Naive thymus-derived CD4-positive, alpha-beta T cell (primary cell): ENCODE results near the gene BLACAT1. TPM values are rescaled to one million over a fixed set of nuclear protein-coding genes. Genes with fewer than 3 reads are reported as not detected.

Experiments
- ATAC-seq: fragments of 150-1000 bp; cut with Tn5 transposase; 2 replicates; pipeline ENCODE4 v1.10.0; 2021; ENCODE audit warnings: mild to moderate bottlenecking, moderate library complexity
- CTCF ChIA-PET: fragments of 350-600 bp; sonication (Branson Sonifier 250); formaldehyde crosslinking; loops from one replicate; lab custom pipeline; 2021; ENCODE audit warnings: antibody characterized with exemption; lab: Charles Lee
- POLR2A ChIA-PET: fragments of 350-600 bp; sonication (Branson Sonifier 250); formaldehyde crosslinking; loops from one replicate; lab custom pipeline; 2021; ENCODE audit warnings: antibody characterized with exemption, inconsistent platforms; lab: Charles Lee
- DNase-seq, 9 donors: peaks; one replicate each; pipeline versions ENCODE4 v3.0.0 to v3.0.0-alpha.2; 2020 to 2022; ENCODE audit warnings: mixed read lengths in 1 of 9
- H3K27ac ChIP-seq: one replicate; pipeline ENCODE4 v1.7.0; 2013; ENCODE audit warnings: mild to moderate bottlenecking, low read depth, low read length, moderate library complexity
- H3K27me3 ChIP-seq, 2 donors: one replicate each; pipeline ENCODE4 v1.7.0; 2013; ENCODE audit warnings: low read length in 2 of 2, mild to moderate bottlenecking in 2 of 2, moderate library complexity in 2 of 2; ENCODE audit not compliant: control insufficient read depth in 2 of 2, insufficient read depth in 2 of 2
- H3K36me3 ChIP-seq, 3 experiments: 1 replicate in 2 of 3; 2 replicates in 1 of 3; pipeline ENCODE4 v1.7.0; 2013; ENCODE audit warnings: low read length in 3 of 3, mild to moderate bottlenecking in 3 of 3, moderate library complexity in 1 of 3; ENCODE audit not compliant: insufficient read depth in 3 of 3, control insufficient read depth in 2 of 3
- H3K4me1 ChIP-seq, 2 donors: one replicate each; pipeline ENCODE4 v1.7.0; 2013; ENCODE audit warnings: low read length in 2 of 2, mild to moderate bottlenecking in 2 of 2, moderate library complexity in 1 of 2; ENCODE audit not compliant: control insufficient read depth in 2 of 2, insufficient read depth in 2 of 2
- H3K4me3 ChIP-seq: 2 replicates; pipeline ENCODE4 v1.7.0; 2013; ENCODE audit warnings: mild to moderate bottlenecking, low read length
- H3K9me3 ChIP-seq, 3 experiments: 1 replicate in 2 of 3; 2 replicates in 1 of 3; pipeline ENCODE4 v1.7.0; 2013; ENCODE audit warnings: low read length in 3 of 3; ENCODE audit not compliant: control insufficient read depth in 2 of 3
- H3K27ac Mint-ChIP-seq, 9 donors: one replicate each; pipeline ENCODE4 v1.8.0; 2020 to 2022; ENCODE audit warnings: mixed read lengths in 9 of 9, mild to moderate bottlenecking in 8 of 9, moderate library complexity in 5 of 9, inconsistent platforms in 2 of 9
- H3K27me3 Mint-ChIP-seq, 5 donors: one replicate each; pipeline ENCODE4 v1.8.0; 2021 to 2022; ENCODE audit warnings: mixed read lengths in 5 of 5, mild to moderate bottlenecking in 1 of 5
- H3K36me3 Mint-ChIP-seq, 5 donors: one replicate each; pipeline ENCODE4 v1.8.0; 2020 to 2022; ENCODE audit warnings: mixed read lengths in 5 of 5, mild to moderate bottlenecking in 3 of 5, inconsistent platforms in 1 of 5
- H3K4me1 Mint-ChIP-seq, 7 donors: one replicate each; pipeline ENCODE4 v1.8.0; 2020 to 2022; ENCODE audit warnings: mixed read lengths in 7 of 7, mild to moderate bottlenecking in 3 of 7, inconsistent platforms in 1 of 7
- H3K4me3 Mint-ChIP-seq, 10 donors: one replicate each; pipeline ENCODE4 v1.8.0; 2020 to 2022; ENCODE audit warnings: mild to moderate bottlenecking in 10 of 10, mixed read lengths in 10 of 10, moderate library complexity in 6 of 10, inconsistent platforms in 2 of 10
- H3K9me3 Mint-ChIP-seq, 11 donors: one replicate each; pipeline ENCODE4 v1.8.0; 2020 to 2022; ENCODE audit warnings: mixed read lengths in 11 of 11, mild to moderate bottlenecking in 4 of 11, inconsistent platforms in 1 of 11, moderate library complexity in 1 of 11
- intact Hi-C, 2 donors: fragments of 100-400 bp; cut with micrococcal nuclease; formaldehyde crosslinking; loops; one replicate each; pipeline ENCODE4 v1.15.1; 2023
- polyA plus RNA-seq, 2 donors: library from polyadenylated mRNA; unstranded; fragments of 300-500 nt; fragmentation: Illumina TruSeq; gene quantifications; one replicate each; pipeline ENCODE4 v1.2.3, GENCODE V29; 2021
- total RNA-seq, 6 experiments: library from RNA in 5 of 6; stranded (reverse) in 5 of 6; gene quantifications; 1 replicate in 5 of 6; 2 replicates in 1 of 6; pipeline ENCODE4 v1.2.3 and lab custom pipeline; 2021 to 2026

Gene BLACAT1
- total and polyA plus RNA-seq, 7 experiments from 2014 or later: 0.12 to 0.44 (median 0.22) TPM; not detected in 2

GRCh38 chr1:205444300-205444930 is 11.4 kb downstream of the BLACAT1 start:
- Histone ChIP-seq H3K27me3 (no peaks in the 10 kb centered on the region), H3K4me1 (peaks cover 17 to 25% of the 10 kb centered on the region in 2 donors), H3K9me3 (no peaks in the 10 kb centered on the region), H3K36me3 (no peaks in the 10 kb centered on the region), H3K27ac (no peak overlapping the region), H3K4me3 (no peak overlapping the region)
- no peaks in the 10 kb centered on the region for H3K36me3 Mint-ChIP-seq
- DNase-seq (no peak), ATAC-seq (no peak)
- H3K4me1 Mint-ChIP-seq: peaks cover 18 to 27% (median 23%) of the 10 kb centered on the region in 7 donors
- H3K9me3 Mint-ChIP-seq: no peaks in the 10 kb centered on the region
- POLR2A ChIA-PET: interaction anchor here (0.7 kb wide), 1 partner anchor 8 kb away, joined by 3 read pairs; no protein-coding TSS in a partner anchor
- intact Hi-C loops: loop anchor here in 1 of 2 donors (5.0 kb wide), 2 partner anchors 43 to 92 kb away; no protein-coding TSS in a partner anchor
- H3K4me3 Mint-ChIP-seq: no peak overlapping the region
- peaks cover 0 to 11% (median 0%) of the 10 kb centered on the region in 5 donors for H3K27me3 Mint-ChIP-seq
- CTCF ChIA-PET: no interaction called here
- H3K27ac Mint-ChIP-seq: peak overlapping the region in 1 of 9 donors; percentile 36

GRCh38 chr1:205443585-205444299 is 12.1 kb downstream of the BLACAT1 start:
- DNase-seq (no peak), ATAC-seq (no peak)
- no peaks in the 10 kb centered on the region for H3K27me3 ChIP-seq
- no peak overlapping the region for H3K4me3 ChIP-seq
- CTCF ChIA-PET: no interaction called here
- H3K4me3 Mint-ChIP-seq: no peak overlapping the region
- H3K27ac Mint-ChIP-seq: no peak overlapping the region
- H3K27ac ChIP-seq: no peak overlapping the region
- no peaks in the 10 kb centered on the region for H3K9me3 Mint-ChIP-seq
- H3K36me3 ChIP-seq: no peaks in the 10 kb centered on the region
- intact Hi-C loops: loop anchor here in 1 of 2 donors (5.0 kb wide), 2 partner anchors 44 to 91 kb away; no protein-coding TSS in a partner anchor
- H3K4me1 Mint-ChIP-seq: peaks cover 18 to 26% (median 23%) of the 10 kb centered on the region in 7 donors
- peaks cover 17 to 26% of the 10 kb centered on the region in 2 donors for H3K4me1 ChIP-seq
- POLR2A ChIA-PET: interaction anchor here (0.7 kb wide), 1 partner anchor 9 kb away, joined by 3 read pairs; no protein-coding TSS in a partner anchor
- no peaks in the 10 kb centered on the region for H3K9me3 ChIP-seq
- no peaks in the 10 kb centered on the region for H3K36me3 Mint-ChIP-seq
- peaks cover 0 to 11% (median 0%) of the 10 kb centered on the region in 5 donors for H3K27me3 Mint-ChIP-seq

GRCh38 chr1:205442051-205442725 is 13.7 kb downstream of the BLACAT1 start:
- POLR2A ChIA-PET: no interaction called here
- DNase-seq (no peak), ATAC-seq (no peak)
- H3K27me3 Mint-ChIP-seq: peaks cover 0 to 8% (median 0%) of the 10 kb centered on the region in 5 donors
- Histone ChIP-seq H3K27ac (no peak overlapping the region), H3K27me3 (no peaks in the 10 kb centered on the region), H3K4me1 (peaks cover 17 to 32% of the 10 kb centered on the region in 2 donors), H3K36me3 (no peaks in the 10 kb centered on the region), H3K4me3 (no peak overlapping the region), H3K9me3 (no peaks in the 10 kb centered on the region)
- CTCF ChIA-PET: interaction anchor here (1.2 kb wide), 1 partner anchor 106 kb away, joined by 4 read pairs; no protein-coding TSS in a partner anchor
- H3K36me3 Mint-ChIP-seq: no peaks in the 10 kb centered on the region
- no peaks in the 10 kb centered on the region for H3K9me3 Mint-ChIP-seq
- intact Hi-C loops: loop anchor here in 1 of 2 donors (5.0 kb wide), 2 partner anchors 45 to 90 kb away; no protein-coding TSS in a partner anchor
- peak overlapping the region in 1 of 9 donors; percentile 84 for H3K27ac Mint-ChIP-seq
- H3K4me1 Mint-ChIP-seq: peaks cover 18 to 26% (median 23%) of the 10 kb centered on the region in 7 donors
- peak overlapping the region in 1 of 10 donors; percentile 8 for H3K4me3 Mint-ChIP-seq

GRCh38 chr1:205441716-205442050 is 14.2 kb downstream of the BLACAT1 start:
- DNase-seq: no peak
- Histone ChIP-seq H3K27ac (no peak overlapping the region), H3K4me1 (peaks cover 17 to 34% of the 10 kb centered on the region in 2 donors), H3K9me3 (no peaks in the 10 kb centered on the region), H3K27me3 (no peaks in the 10 kb centered on the region), H3K36me3 (no peaks in the 10 kb centered on the region), H3K4me3 (peak overlapping the region; percentile 52)
- Mint-ChIP-seq H3K36me3 (no peaks in the 10 kb centered on the region), H3K27ac (peak overlapping the region in 8 of 9 donors; percentile 69 to 94 (median 86)), H3K27me3 (peaks cover 0 to 12% (median 0%) of the 10 kb centered on the region in 5 donors), H3K4me1 (peaks cover 18 to 26% (median 23%) of the 10 kb centered on the region in 7 donors), H3K4me3 (peak overlapping the region; percentile 79 to 90 (median 86)), H3K9me3 (no peaks in the 10 kb centered on the region)
- no peak for ATAC-seq
- ChIA-PET POLR2A (interaction anchor here (0.8 to 1.6 kb wide), 4 partner anchors 11 to 236 kb away, joined by 3 to 5 read pairs (median 4); no protein-coding TSS in a partner anchor), CTCF (interaction anchor here (0.9 to 1.4 kb wide), 3 partner anchors 44 to 106 kb away, joined by 4 read pairs; no protein-coding TSS in a partner anchor)
- intact Hi-C loops: loop anchor here in 1 of 2 donors (1.0 to 5.0 kb wide), 3 partner anchors 11 to 89 kb away; no protein-coding TSS in a partner anchor

- H3K9me3 Mint-ChIP-seq: no peaks in the 10 kb centered on the region
- no peaks in the 10 kb centered on the region for H3K36me3 Mint-ChIP-seq
- H3K4me3 Mint-ChIP-seq: peak overlapping the region; percentile 79 to 90 (median 86)
- no peaks in the 10 kb centered on the region for H3K9me3 ChIP-seq
- intact Hi-C loops: loop anchor here in 1 of 2 donors (1.0 to 5.0 kb wide), 3 partner anchors 11 to 89 kb away; no protein-coding TSS in a partner anchor
- peaks cover 17 to 34% of the 10 kb centered on the region in 2 donors for H3K4me1 ChIP-seq
- CTCF ChIA-PET: interaction anchor here (0.9 to 1.4 kb wide), 3 partner anchors 44 to 106 kb away, joined by 4 read pairs; no protein-coding TSS in a partner anchor
- H3K4me1 Mint-ChIP-seq: peaks cover 18 to 26% (median 23%) of the 10 kb centered on the region in 7 donors
- peaks cover 0 to 15% (median 3%) of the 10 kb centered on the region in 5 donors for H3K27me3 Mint-ChIP-seq
- peak overlapping the region; percentile 69 to 94 (median 86) for H3K27ac Mint-ChIP-seq
- ATAC-seq (no peak), DNase-seq (no peak)
- peak overlapping the region; percentile 48 for H3K27ac ChIP-seq
- H3K36me3 ChIP-seq: no peaks in the 10 kb centered on the region
- peak overlapping the region; percentile 52 for H3K4me3 ChIP-seq
- no peaks in the 10 kb centered on the region for H3K27me3 ChIP-seq
- POLR2A ChIA-PET: interaction anchor here (0.6 to 1.6 kb wide), 7 partner anchors 11 to 236 kb away, joined by 3 to 5 read pairs (median 3); no protein-coding TSS in a partner anchor
Observed at GRCh38 chr1:205441318-205441633, 14.6 kb downstream of the BLACAT1 start.
